Raji (cell line): Measurements from ENCODE around the gene CD79B.

Experiments used
- POLR2A ChIP-seq: IDR thresholded peaks from 2 replicates; pipeline ENCODE4 v1.6.1; 2011; ENCODE audit warnings: low read depth, low read length, control low read depth; ENCODE audit not compliant: insufficient read depth

Gene CD79B

GRCh38 chr17:63960006-63960405 lies 27.9 kb upstream of the CD79B start:
- no peak for TF ChIP-seq POLR2A

- TF ChIP-seq POLR2A, result no peak
Observed at GRCh38 chr17:63956296-63956920, 24.3 kb upstream of the CD79B start.

GRCh38 chr17:63955791-63956190 lies 23.7 kb upstream of the CD79B start:
- no peak for TF ChIP-seq POLR2A

GRCh38 chr17:63955232-63955631 lies 23.1 kb upstream of the CD79B start:
- no peak for TF ChIP-seq POLR2A

- TF ChIP-seq POLR2A, result peak; percentile 26; the same call in 1 of the 2 replicates
Observed at GRCh38 chr17:63954402-63955063, 22.4 kb upstream of the CD79B start.

- TF ChIP-seq POLR2A, result no peak
Observed at GRCh38 chr17:63950940-63951907, 19.1 kb upstream of the CD79B start.

- TF ChIP-seq POLR2A, result no peak
Observed at GRCh38 chr17:63949576-63950250, 17.6 kb upstream of the CD79B start.

- no peak for TF ChIP-seq POLR2A
Observed at GRCh38 chr17:63948521-63948920, 16.4 kb upstream of the CD79B start.

- no peak for TF ChIP-seq POLR2A
Observed at GRCh38 chr17:63947711-63948330, 15.7 kb upstream of the CD79B start.

- peak; percentile 30; the same call in 1 of the 2 replicates for TF ChIP-seq POLR2A
Observed at GRCh38 chr17:63946440-63947363, 14.6 kb upstream of the CD79B start.

GRCh38 chr17:63945784-63946439 lies 13.8 kb upstream of the CD79B start:
- TF ChIP-seq POLR2A, result peak; percentile 75

GRCh38 chr17:63944736-63945499 lies 12.8 kb upstream of the CD79B start:
- TF ChIP-seq POLR2A, result no peak
